ENCODE results near the gene EPB42.

DNA sequence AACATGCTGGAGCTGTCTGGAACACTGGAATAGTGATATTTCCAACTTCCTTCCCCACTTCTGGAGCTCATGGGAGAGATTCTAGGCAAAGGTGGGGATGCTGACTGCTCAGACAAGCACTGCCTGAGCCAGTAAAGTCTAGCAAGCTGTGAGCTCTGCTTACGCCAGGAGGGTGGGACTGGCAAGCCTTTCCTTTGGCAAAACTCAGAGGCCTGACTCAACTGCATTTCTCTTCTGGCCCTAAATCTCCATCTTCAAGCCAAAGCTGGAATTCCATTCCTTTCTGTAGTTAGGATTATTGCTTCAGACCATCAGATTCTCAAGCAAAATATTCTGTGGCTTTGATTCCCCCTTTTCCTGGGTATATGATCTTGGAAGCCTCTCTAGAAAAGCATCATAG, 20.3 kb upstream of the EPB42 start:
- TF ChIP-seq EP300 (IDR thresholded peaks at IDR 0.05), result peak in 1 of 2 donors; percentile 40
- TF ChIP-seq, protein P1, sequence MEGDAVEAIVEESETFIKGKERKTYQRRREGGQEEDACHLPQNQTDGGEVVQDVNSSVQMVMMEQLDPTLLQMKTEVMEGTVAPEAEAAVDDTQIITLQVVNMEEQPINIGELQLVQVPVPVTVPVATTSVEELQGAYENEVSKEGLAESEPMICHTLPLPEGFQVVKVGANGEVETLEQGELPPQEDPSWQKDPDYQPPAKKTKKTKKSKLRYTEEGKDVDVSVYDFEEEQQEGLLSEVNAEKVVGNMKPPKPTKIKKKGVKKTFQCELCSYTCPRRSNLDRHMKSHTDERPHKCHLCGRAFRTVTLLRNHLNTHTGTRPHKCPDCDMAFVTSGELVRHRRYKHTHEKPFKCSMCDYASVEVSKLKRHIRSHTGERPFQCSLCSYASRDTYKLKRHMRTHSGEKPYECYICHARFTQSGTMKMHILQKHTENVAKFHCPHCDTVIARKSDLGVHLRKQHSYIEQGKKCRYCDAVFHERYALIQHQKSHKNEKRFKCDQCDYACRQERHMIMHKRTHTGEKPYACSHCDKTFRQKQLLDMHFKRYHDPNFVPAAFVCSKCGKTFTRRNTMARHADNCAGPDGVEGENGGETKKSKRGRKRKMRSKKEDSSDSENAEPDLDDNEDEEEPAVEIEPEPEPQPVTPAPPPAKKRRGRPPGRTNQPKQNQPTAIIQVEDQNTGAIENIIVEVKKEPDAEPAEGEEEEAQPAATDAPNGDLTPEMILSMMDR (IDR thresholded peaks at IDR 0.05), result no peak
- TF ChIP-seq POLR2A (IDR thresholded peaks at IDR 0.05), result no peak
